HEK293 (cell line): Measurements from ENCODE around the gene MBLAC1.
A peak's percentile ranks its signal among the peaks of the same experiment; 100 is the strongest.

Experiments
- FEZF1 ChIP-seq: fragments of 450-650 bp; formaldehyde crosslinking; IDR thresholded peaks from 2 replicates; pipeline ENCODE4 v1.5.1; 2016; ENCODE audit warnings: missing biosample characterization, missing genetic modification characterization
- KLF10 ChIP-seq: fragments of 450-650 bp; IDR thresholded peaks from 2 replicates; pipeline ENCODE4 v1.5.1; 2018; ENCODE audit warnings: missing biosample characterization, mild to moderate bottlenecking, missing genetic modification characterization
- MZF1 ChIP-seq: fragments of 450-650 bp; formaldehyde crosslinking; IDR thresholded peaks from 2 replicates; pipeline ENCODE4 v1.5.1; 2017; ENCODE audit warnings: missing biosample characterization, missing genetic modification characterization, borderline replicate concordance
- OSR2 ChIP-seq: fragments of 450-650 bp; formaldehyde crosslinking; IDR thresholded peaks from 2 replicates; pipeline ENCODE4 v1.5.1; 2016; ENCODE audit warnings: missing biosample characterization, missing genetic modification characterization
- SCRT2 ChIP-seq: fragments of 450-650 bp; formaldehyde crosslinking; IDR thresholded peaks from 2 replicates; pipeline ENCODE4 v1.5.1; 2016; ENCODE audit warnings: missing biosample characterization, missing genetic modification characterization
- TRIM28 ChIP-seq: IDR thresholded peaks from 2 replicates; pipeline ENCODE4 v1.6.1; 2011; ENCODE audit warnings: low read length, control low read depth, borderline replicate concordance
- YY1 ChIP-seq: fragments of 450-650 bp; formaldehyde crosslinking; IDR thresholded peaks from 2 replicates; pipeline ENCODE4 v1.5.1; 2018; ENCODE audit warnings: missing biosample characterization, missing genetic modification characterization
- ZBTB1 ChIP-seq: fragments of 450-650 bp; formaldehyde crosslinking; IDR thresholded peaks from 2 replicates; pipeline ENCODE4 v1.5.1; 2016; ENCODE audit warnings: missing biosample characterization, missing genetic modification characterization
- ZBTB21 ChIP-seq: fragments of 450-650 bp; formaldehyde crosslinking; IDR thresholded peaks from 2 replicates; pipeline ENCODE4 v1.5.1; 2017; ENCODE audit warnings: missing biosample characterization, missing genetic modification characterization
- ZBTB44 ChIP-seq: fragments of 450-650 bp; IDR thresholded peaks from 2 replicates; pipeline ENCODE4 v1.5.1; 2018; ENCODE audit warnings: missing biosample characterization, mild to moderate bottlenecking, missing genetic modification characterization
- ZNF112 ChIP-seq: fragments of 450-650 bp; formaldehyde crosslinking; IDR thresholded peaks from 2 replicates; pipeline ENCODE4 v1.5.0; 2017; ENCODE audit warnings: missing biosample characterization, missing genetic modification characterization
- ZNF169 ChIP-seq: fragments of 450-650 bp; formaldehyde crosslinking; IDR thresholded peaks from 2 replicates; pipeline ENCODE4 v1.5.1; 2016; ENCODE audit warnings: missing biosample characterization, missing genetic modification characterization
- ZNF214 ChIP-seq: fragments of 450-650 bp; formaldehyde crosslinking; IDR thresholded peaks from 2 replicates; pipeline ENCODE4 v1.5.1; 2017; ENCODE audit warnings: missing biosample characterization, mild to moderate bottlenecking, missing genetic modification characterization, borderline replicate concordance
- ZNF354C ChIP-seq: fragments of 450-650 bp; formaldehyde crosslinking; IDR thresholded peaks from 2 replicates; pipeline ENCODE4 v1.5.1; 2016; ENCODE audit warnings: missing biosample characterization, missing genetic modification characterization, low read depth, borderline replicate concordance
- ZNF366 ChIP-seq: fragments of 450-650 bp; formaldehyde crosslinking; conservative IDR thresholded peaks from 2 replicates; pipeline ENCODE4 v1.5.1; 2016; ENCODE audit warnings: missing biosample characterization, missing genetic modification characterization
- ZNF423 ChIP-seq: fragments of 450-650 bp; formaldehyde crosslinking; IDR thresholded peaks from 2 replicates; pipeline ENCODE4 v1.5.1; 2016; ENCODE audit warnings: missing biosample characterization, missing genetic modification characterization
- ZNF530 ChIP-seq: fragments of 450-650 bp; formaldehyde crosslinking; IDR thresholded peaks from 2 replicates; pipeline ENCODE4 v1.5.1; 2016; ENCODE audit warnings: low read depth, missing biosample characterization, missing genetic modification characterization
- ZNF561 ChIP-seq: fragments of 450-650 bp; IDR thresholded peaks from 2 replicates; pipeline ENCODE4 v1.5.1; 2018; ENCODE audit warnings: missing biosample characterization, missing genetic modification characterization, borderline replicate concordance
- ZNF596 ChIP-seq: fragments of 450-650 bp; IDR thresholded peaks from 2 replicates; pipeline ENCODE4 v1.5.0; 2018; ENCODE audit warnings: missing biosample characterization, mild to moderate bottlenecking, missing genetic modification characterization, moderate library complexity
- ZNF600 ChIP-seq: fragments of 450-650 bp; formaldehyde crosslinking; IDR thresholded peaks from 2 replicates; pipeline ENCODE4 v1.5.1; 2016; ENCODE audit warnings: missing biosample characterization, missing genetic modification characterization
- ZNF610 ChIP-seq: fragments of 450-650 bp; formaldehyde crosslinking; IDR thresholded peaks from 2 replicates; pipeline ENCODE4 v1.5.1; 2016; ENCODE audit warnings: missing biosample characterization, missing genetic modification characterization, borderline replicate concordance
- ZNF645 ChIP-seq: fragments of 450-650 bp; formaldehyde crosslinking; IDR thresholded peaks from 2 replicates; pipeline ENCODE4; 2016; ENCODE audit warnings: missing biosample characterization, missing genetic modification characterization
- ZNF701 ChIP-seq: fragments of 450-650 bp; formaldehyde crosslinking; IDR thresholded peaks from 2 replicates; pipeline ENCODE4 v1.5.1; 2016; ENCODE audit warnings: missing biosample characterization, missing genetic modification characterization
- ZNF747 ChIP-seq: fragments of 450-650 bp; formaldehyde crosslinking; IDR thresholded peaks from 2 replicates; pipeline ENCODE4 v1.5.1; 2016; ENCODE audit warnings: missing biosample characterization, missing genetic modification characterization
- ZNF830 ChIP-seq: fragments of 450-650 bp; IDR thresholded peaks from 2 replicates; pipeline ENCODE4 v1.5.0; 2018; ENCODE audit warnings: missing biosample characterization, missing genetic modification characterization, low read depth, mild to moderate bottlenecking, moderate library complexity
- TF ChIP-seq, protein P1 (sequence below): IDR thresholded peaks from 2 replicates; pipeline ENCODE4 v1.6.1; 2011; ENCODE audit warnings: mild to moderate bottlenecking, low read depth, low read length, borderline replicate concordance
- TF ChIP-seq, protein P2 (sequence below): fragments of 450-650 bp; formaldehyde crosslinking; IDR thresholded peaks from 2 replicates; pipeline ENCODE4 v1.5.1; 2016; ENCODE audit warnings: missing biosample characterization, missing genetic modification characterization
- TF ChIP-seq, protein P3 (sequence below): fragments of 450-650 bp; formaldehyde crosslinking; IDR thresholded peaks from 2 replicates; pipeline ENCODE4 v1.5.1; 2017; ENCODE audit warnings: missing biosample characterization, missing genetic modification characterization
- TF ChIP-seq, protein P4 (sequence below): fragments of 450-650 bp; formaldehyde crosslinking; IDR thresholded peaks from 2 replicates; pipeline ENCODE4 v1.5.1; 2016; ENCODE audit warnings: missing biosample characterization, missing genetic modification characterization

Gene MBLAC1

GRCh38 chr7:100148559-100149328 lies 22.0 kb downstream of the MBLAC1 start, which contains the start of gene LAMTOR4 (continued):
- TF ChIP-seq ZNF830 (tag by site-specific recombination) (no peak), ZNF214 (no peak), OSR2 (tag by site-specific recombination) (peak; percentile 82), ZNF596 (tag by site-specific recombination) (no peak), ZNF112 (no peak), ZNF530 (tag by site-specific recombination) (no peak), ZNF366 (tag by site-specific recombination) (peak; percentile 63), ZNF354C (tag by site-specific recombination) (no peak), ZBTB44 (tag by site-specific recombination) (no peak), ZNF600 (peak; percentile 14; the same call in 1 of the 2 replicates), ZNF610 (tag by site-specific recombination) (peak; percentile 86; the same call in 1 of the 2 replicates), ZNF169 (tag by site-specific recombination) (no peak), ZNF645 (no peak), MZF1 (tag by site-specific recombination) (no peak; the same call in 1 of the 2 replicates), ZNF423 (tag by site-specific recombination) (no peak), ZBTB21 (tag by site-specific recombination) (no peak), ZNF701 (tag by site-specific recombination) (no peak), TRIM28 (no peak), KLF10 (tag by site-specific recombination) (no peak), YY1 (no peak), ZNF561 (no peak; the same call in 1 of the 2 replicates), FEZF1 (tag by site-specific recombination) (no peak), SCRT2 (tag by site-specific recombination) (no peak), ZBTB1 (tag by site-specific recombination) (no peak), ZNF747 (no peak)
- TF ChIP-seq, protein P1, sequence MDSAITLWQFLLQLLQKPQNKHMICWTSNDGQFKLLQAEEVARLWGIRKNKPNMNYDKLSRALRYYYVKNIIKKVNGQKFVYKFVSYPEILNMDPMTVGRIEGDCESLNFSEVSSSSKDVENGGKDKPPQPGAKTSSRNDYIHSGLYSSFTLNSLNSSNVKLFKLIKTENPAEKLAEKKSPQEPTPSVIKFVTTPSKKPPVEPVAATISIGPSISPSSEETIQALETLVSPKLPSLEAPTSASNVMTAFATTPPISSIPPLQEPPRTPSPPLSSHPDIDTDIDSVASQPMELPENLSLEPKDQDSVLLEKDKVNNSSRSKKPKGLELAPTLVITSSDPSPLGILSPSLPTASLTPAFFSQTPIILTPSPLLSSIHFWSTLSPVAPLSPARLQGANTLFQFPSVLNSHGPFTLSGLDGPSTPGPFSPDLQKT = no peak
- TF ChIP-seq, protein P2, sequence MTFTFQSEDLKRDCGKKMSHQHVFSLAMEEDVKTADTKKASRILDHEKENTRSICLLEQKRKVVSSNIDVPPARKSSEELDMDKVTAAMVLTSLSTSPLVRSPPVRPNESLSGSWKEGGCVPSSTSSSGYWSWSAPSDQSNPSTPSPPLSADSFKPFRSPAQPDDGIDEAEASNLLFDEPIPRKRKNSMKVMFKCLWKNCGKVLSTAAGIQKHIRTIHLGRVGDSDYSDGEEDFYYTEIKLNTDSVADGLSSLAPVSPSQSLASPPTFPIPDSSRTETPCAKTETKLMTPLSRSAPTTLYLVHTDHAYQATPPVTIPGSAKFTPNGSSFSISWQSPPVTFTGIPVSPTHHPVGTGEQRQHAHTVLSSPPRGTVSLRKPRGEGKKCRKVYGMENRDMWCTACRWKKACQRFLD (tag by site-specific recombination) = no peak
- TF ChIP-seq, protein P3, sequence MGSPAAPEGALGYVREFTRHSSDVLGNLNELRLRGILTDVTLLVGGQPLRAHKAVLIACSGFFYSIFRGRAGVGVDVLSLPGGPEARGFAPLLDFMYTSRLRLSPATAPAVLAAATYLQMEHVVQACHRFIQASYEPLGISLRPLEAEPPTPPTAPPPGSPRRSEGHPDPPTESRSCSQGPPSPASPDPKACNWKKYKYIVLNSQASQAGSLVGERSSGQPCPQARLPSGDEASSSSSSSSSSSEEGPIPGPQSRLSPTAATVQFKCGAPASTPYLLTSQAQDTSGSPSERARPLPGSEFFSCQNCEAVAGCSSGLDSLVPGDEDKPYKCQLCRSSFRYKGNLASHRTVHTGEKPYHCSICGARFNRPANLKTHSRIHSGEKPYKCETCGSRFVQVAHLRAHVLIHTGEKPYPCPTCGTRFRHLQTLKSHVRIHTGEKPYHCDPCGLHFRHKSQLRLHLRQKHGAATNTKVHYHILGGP (tag by site-specific recombination) = no peak
- TF ChIP-seq, protein P4, sequence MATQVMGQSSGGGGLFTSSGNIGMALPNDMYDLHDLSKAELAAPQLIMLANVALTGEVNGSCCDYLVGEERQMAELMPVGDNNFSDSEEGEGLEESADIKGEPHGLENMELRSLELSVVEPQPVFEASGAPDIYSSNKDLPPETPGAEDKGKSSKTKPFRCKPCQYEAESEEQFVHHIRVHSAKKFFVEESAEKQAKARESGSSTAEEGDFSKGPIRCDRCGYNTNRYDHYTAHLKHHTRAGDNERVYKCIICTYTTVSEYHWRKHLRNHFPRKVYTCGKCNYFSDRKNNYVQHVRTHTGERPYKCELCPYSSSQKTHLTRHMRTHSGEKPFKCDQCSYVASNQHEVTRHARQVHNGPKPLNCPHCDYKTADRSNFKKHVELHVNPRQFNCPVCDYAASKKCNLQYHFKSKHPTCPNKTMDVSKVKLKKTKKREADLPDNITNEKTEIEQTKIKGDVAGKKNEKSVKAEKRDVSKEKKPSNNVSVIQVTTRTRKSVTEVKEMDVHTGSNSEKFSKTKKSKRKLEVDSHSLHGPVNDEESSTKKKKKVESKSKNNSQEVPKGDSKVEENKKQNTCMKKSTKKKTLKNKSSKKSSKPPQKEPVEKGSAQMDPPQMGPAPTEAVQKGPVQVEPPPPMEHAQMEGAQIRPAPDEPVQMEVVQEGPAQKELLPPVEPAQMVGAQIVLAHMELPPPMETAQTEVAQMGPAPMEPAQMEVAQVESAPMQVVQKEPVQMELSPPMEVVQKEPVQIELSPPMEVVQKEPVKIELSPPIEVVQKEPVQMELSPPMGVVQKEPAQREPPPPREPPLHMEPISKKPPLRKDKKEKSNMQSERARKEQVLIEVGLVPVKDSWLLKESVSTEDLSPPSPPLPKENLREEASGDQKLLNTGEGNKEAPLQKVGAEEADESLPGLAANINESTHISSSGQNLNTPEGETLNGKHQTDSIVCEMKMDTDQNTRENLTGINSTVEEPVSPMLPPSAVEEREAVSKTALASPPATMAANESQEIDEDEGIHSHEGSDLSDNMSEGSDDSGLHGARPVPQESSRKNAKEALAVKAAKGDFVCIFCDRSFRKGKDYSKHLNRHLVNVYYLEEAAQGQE (tag by site-specific recombination) = peak; percentile 37; the same call in 1 of the 2 replicates
